ENCODE measurements around the gene UBAC2. TPM values are rescaled to one million over a fixed set of nuclear protein-coding genes. Genes with fewer than 3 reads are reported as not detected.

Gene UBAC2
- total and polyA plus RNA-seq, 10 donors, result 49.3 to 82.1 (median 66.2) TPM

DNA sequence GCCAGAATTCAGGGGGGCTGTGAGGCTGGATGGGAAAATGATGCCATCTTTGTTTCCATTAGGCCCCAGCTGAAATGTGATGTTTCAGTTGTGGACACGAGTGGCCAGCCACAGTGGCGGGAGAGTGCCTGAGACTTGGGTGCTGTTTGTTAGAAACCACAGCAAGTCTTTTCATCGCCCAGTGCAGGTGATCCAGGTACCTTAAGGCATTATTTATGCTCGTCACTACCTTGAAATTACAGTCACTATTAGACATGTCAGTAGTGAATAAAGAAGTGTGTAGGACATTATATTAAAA lies 218.1 kb downstream of the UBAC2 start:
- Histone ChIP-seq H3K27me3 (replicated peaks in 1 of 7) (no peaks in the 10 kb centered on the region), H3K9me3 (no peaks in the 10 kb centered on the region), H3K27ac (peak overlapping the region in 1 of 8 donors; percentile 83), H3K4me3 (no peak overlapping the region), H3K4me1 (peaks cover 7 to 84% (median 43%) of the 10 kb centered on the region in 6 donors), H3K36me3 (no peaks in the 10 kb centered on the region)
- no peak for DNase-seq
- WGBS, 5 donors, result 89 to 95% (median 92%) methylated on average over 4 of the region's 4 CpGs
- intact Hi-C loops (cut with DNase I; ENCODE audit: low total_unique reads), result no loop called here
- no peak for TF ChIP-seq POLR2A (IDR thresholded peaks at IDR 0.05)
- no peak for TF ChIP-seq POLR2AphosphoS5 (IDR thresholded peaks at IDR 0.05)
- TF ChIP-seq, protein P1, sequence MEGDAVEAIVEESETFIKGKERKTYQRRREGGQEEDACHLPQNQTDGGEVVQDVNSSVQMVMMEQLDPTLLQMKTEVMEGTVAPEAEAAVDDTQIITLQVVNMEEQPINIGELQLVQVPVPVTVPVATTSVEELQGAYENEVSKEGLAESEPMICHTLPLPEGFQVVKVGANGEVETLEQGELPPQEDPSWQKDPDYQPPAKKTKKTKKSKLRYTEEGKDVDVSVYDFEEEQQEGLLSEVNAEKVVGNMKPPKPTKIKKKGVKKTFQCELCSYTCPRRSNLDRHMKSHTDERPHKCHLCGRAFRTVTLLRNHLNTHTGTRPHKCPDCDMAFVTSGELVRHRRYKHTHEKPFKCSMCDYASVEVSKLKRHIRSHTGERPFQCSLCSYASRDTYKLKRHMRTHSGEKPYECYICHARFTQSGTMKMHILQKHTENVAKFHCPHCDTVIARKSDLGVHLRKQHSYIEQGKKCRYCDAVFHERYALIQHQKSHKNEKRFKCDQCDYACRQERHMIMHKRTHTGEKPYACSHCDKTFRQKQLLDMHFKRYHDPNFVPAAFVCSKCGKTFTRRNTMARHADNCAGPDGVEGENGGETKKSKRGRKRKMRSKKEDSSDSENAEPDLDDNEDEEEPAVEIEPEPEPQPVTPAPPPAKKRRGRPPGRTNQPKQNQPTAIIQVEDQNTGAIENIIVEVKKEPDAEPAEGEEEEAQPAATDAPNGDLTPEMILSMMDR (IDR thresholded peaks at IDR 0.05 in 8 of 11, conservative IDR thresholded peaks at IDR 0.05 in 3 of 11), result no peak

DNA sequence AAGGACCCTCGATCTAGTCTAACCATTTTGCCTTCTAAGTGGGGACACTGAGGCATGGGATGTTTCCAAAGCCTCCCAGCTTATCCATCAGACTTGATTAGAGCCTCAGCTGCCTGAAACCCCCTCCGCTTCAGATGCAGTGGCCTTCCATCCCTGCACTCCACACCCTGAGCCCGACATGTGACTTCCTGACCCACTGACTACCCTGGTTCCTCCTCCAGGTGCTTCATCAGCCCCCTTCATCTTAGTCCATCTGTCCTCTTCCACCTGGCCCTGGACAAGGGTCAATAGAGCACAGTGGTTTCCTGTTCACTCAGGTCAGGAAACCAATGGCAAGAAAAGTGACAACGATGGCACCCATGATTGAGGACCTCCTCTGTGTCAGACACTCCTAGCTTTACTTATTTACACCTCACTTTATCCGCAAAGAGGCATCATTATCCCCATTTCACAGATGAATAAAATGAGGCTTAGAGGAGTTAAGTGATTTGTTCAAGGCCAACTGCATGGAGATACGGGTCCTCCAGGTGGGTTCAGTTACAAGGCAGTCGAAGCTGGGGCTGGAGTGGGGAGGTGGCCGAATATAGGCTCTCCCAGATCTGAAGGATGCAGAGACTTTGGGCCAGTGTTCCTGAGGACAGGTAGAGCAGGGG lies 219.1 kb downstream of the UBAC2 start:
- Histone ChIP-seq H3K27ac (peak overlapping the region; percentile 50 to 88 (median 72)), H3K4me3 (peak overlapping the region in 1 of 8 donors; percentile 46), H3K4me1 (peaks cover 7 to 93% (median 52%) of the 10 kb centered on the region in 6 donors), H3K27me3 (replicated peaks in 1 of 7) (no peaks in the 10 kb centered on the region), H3K36me3 (no peaks in the 10 kb centered on the region), H3K9me3 (no peaks in the 10 kb centered on the region)
- TF ChIP-seq POLR2A (IDR thresholded peaks at IDR 0.05) (no peak), POLR2AphosphoS5 (IDR thresholded peaks at IDR 0.05) (no peak)
- TF ChIP-seq, protein P1 (IDR thresholded peaks at IDR 0.05 in 8 of 11, conservative IDR thresholded peaks at IDR 0.05 in 3 of 11), result no peak
- no peak for DNase-seq
- WGBS, 5 donors, result 53 to 69% (median 58%) methylated on average over 8 of the region's 8 CpGs
- intact Hi-C loops (cut with DNase I; ENCODE audit: low total_unique reads), result no loop called here

DNA sequence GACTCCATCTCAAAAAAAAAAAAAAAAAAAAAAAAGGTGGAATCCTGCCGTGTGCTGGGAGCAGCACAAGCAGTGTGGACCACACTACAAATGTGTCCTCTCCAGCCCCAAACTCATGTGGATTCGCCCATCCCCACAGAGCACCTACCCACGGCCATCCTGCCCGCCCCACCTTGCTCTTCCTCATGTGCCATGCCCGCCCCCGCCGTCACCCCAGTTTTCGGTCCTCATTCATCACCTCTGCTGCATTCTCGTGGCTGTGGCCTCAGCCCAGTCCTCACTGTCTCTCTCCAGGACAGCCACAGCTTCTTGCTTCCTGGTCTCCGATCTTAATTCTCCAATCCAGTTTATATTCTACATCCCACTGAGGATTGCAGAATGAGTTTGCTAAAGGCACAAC lies 220.6 kb downstream of the UBAC2 start:
- Histone ChIP-seq H3K4me1 (peaks cover 18 to 98% (median 68%) of the 10 kb centered on the region in 6 donors), H3K36me3 (no peaks in the 10 kb centered on the region), H3K9me3 (no peaks in the 10 kb centered on the region), H3K27me3 (replicated peaks in 1 of 7) (no peaks in the 10 kb centered on the region), H3K27ac (peak overlapping the region in 3 of 8 donors; percentile 21 to 83 (median 50)), H3K4me3 (no peak overlapping the region)
- 87 to 94% (median 90%) methylated on average over 10 of the region's 10 CpGs for WGBS, 5 donors
- no peak for DNase-seq
- intact Hi-C loops (cut with DNase I; ENCODE audit: low total_unique reads), result no loop called here
- TF ChIP-seq POLR2AphosphoS5 (IDR thresholded peaks at IDR 0.05) (no peak), POLR2A (IDR thresholded peaks at IDR 0.05) (no peak)
- TF ChIP-seq, protein P1 (IDR thresholded peaks at IDR 0.05 in 8 of 11, conservative IDR thresholded peaks at IDR 0.05 in 3 of 11), result no peak

DNA sequence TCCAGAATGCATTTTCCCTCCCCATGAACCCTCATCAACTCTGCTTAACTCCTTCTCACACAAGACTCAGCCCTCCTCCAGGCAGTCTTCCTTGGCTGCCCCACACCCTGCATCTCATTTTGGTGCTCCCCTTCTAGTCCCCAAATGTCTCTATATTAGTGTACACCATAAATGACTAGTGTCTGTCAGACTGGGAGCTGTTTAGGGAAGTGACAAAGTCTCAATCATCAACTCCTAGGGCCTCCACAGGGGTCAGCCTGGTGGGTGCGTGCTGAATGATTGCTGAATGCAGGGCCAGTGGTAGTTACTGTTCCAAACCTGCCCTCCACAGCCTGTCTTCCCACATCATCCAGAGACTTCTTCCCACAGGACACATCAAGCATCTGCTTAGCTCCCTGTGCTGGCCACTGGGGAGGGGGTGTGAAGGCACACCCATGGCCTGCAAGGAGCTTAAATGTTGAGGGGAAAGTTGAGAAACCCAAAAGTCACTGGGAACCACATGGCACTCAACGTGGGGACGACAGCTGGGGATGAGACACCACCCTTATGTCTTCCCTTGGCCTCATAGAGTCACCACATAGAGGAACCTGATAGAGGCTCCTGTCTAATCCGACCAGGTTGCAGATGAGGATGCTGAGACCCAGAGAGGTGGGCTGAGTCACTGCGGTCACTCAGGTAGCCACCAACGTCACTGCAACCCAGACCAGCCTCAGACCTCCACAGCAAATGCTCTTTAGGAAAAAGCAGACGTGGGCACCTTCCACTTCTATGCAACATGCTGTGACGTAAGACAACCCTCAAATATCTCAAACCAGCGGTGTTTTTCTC lies 221.3 kb downstream of the UBAC2 start:
- 46 to 65% (median 51%) methylated on average over 9 of the region's 9 CpGs for WGBS, 5 donors

More for the DNA sequence above, 221.3 kb downstream of the UBAC2 start:
- TF ChIP-seq POLR2A (IDR thresholded peaks at IDR 0.05), result no peak
- TF ChIP-seq, protein P1 (IDR thresholded peaks at IDR 0.05 in 8 of 11, conservative IDR thresholded peaks at IDR 0.05 in 3 of 11), result no peak
- no peak for TF ChIP-seq POLR2AphosphoS5 (IDR thresholded peaks at IDR 0.05)
- H3K27me3 ChIP-seq (replicated peaks in 1 of 7), result no peaks in the 10 kb centered on the region
- no peaks in the 10 kb centered on the region for H3K36me3 ChIP-seq
- intact Hi-C loops (cut with DNase I; ENCODE audit: low total_unique reads), result no loop called here
- no peak for DNase-seq
- H3K27ac ChIP-seq, result peak overlapping the region in 3 of 8 donors; percentile 21 to 83 (median 50)
- no peak overlapping the region for H3K4me3 ChIP-seq
- H3K4me1 ChIP-seq, result peaks cover 19 to 98% (median 72%) of the 10 kb centered on the region in 6 donors
- no peaks in the 10 kb centered on the region for H3K9me3 ChIP-seq

Data from spleen (tissue), 11 donors.